ENCODE measurements around the gene PABPN1L. TPM values are rescaled to one million over a fixed set of nuclear protein-coding genes. Genes with fewer than 3 reads are reported as not detected.
A peak's percentile ranks its signal among the peaks of the same experiment; 100 is the strongest.

Gene PABPN1L
- total RNA-seq, 1 experiment from 2014 or later: 0.57 TPM

DNA sequence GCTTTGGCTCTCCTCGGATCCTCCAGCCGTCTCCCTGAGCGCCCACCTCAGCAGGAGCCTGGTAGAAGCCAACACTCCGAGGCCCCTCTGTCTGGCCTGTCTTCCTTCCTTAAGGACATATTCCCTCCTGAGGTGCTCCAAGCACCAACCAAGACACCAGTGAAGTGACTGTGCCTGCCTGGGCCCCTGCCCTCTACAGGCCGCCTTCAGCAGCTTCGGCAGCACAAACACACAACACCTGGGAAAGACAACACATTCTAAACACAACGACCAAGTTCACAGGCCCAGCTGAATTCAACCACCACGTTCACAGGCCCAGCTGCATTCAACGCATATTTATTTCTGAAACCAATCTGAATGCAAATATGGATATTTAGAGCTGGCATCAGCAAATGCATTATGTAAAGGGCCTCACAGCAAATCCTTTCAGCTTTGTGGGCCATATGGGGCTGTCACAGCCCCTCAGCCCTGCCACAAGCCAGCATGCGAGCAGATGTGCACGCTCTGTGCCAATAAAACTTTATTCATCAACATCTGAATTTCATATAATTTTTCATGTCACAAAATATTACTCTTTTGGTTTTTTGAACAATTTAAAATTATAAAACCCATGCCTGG, 21.9 kb downstream of the PABPN1L start:
- no peak for DNase-seq (ENCODE audit: low read depth, low spot score)
- RAD21 ChIA-PET (ENCODE audit: low non-redundant PET in 1 of 2, low total read pairs in 2 of 2, uncharacterized antibody in 2 of 2, unreplicated experiment in 2 of 2): no interaction called here
- H3K4me3 ChIP-seq (replicated peaks in 1 of 2; ENCODE audit: low read depth in 1 of 2, low read length in 2 of 2): no peak overlapping the region
- H3K4me1 ChIP-seq (ENCODE audit: control insufficient read depth in 1 of 2, insufficient read depth in 2 of 2, low read length in 2 of 2): no peaks in the 10 kb centered on the region
- H3K79me2 ChIP-seq (ENCODE audit: insufficient read depth, low read length): no peaks in the 10 kb centered on the region
- H3K4me2 ChIP-seq (ENCODE audit: low read length): no peak overlapping the region
- no peaks in the 10 kb centered on the region for H3K36me3 ChIP-seq (ENCODE audit: control insufficient read depth in 1 of 2, insufficient read depth in 2 of 2, low read length in 2 of 2)
- H3K9ac ChIP-seq (ENCODE audit: low read length): no peak overlapping the region
- peak; percentile 76 for ATAC-seq
- no peak for TF ChIP-seq EGR1 (IDR thresholded peaks at IDR 0.05; ENCODE audit: low read depth)
- TF ChIP-seq, protein P1, sequence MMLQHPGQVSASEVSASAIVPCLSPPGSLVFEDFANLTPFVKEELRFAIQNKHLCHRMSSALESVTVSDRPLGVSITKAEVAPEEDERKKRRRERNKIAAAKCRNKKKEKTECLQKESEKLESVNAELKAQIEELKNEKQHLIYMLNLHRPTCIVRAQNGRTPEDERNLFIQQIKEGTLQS (IDR thresholded peaks at IDR 0.05): no peak
- TF ChIP-seq POLR2AphosphoS5 (IDR thresholded peaks at IDR 0.05; ENCODE audit: low read depth, low read length): no peak
- TF ChIP-seq, protein P2, sequence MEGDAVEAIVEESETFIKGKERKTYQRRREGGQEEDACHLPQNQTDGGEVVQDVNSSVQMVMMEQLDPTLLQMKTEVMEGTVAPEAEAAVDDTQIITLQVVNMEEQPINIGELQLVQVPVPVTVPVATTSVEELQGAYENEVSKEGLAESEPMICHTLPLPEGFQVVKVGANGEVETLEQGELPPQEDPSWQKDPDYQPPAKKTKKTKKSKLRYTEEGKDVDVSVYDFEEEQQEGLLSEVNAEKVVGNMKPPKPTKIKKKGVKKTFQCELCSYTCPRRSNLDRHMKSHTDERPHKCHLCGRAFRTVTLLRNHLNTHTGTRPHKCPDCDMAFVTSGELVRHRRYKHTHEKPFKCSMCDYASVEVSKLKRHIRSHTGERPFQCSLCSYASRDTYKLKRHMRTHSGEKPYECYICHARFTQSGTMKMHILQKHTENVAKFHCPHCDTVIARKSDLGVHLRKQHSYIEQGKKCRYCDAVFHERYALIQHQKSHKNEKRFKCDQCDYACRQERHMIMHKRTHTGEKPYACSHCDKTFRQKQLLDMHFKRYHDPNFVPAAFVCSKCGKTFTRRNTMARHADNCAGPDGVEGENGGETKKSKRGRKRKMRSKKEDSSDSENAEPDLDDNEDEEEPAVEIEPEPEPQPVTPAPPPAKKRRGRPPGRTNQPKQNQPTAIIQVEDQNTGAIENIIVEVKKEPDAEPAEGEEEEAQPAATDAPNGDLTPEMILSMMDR (IDR thresholded peaks at IDR 0.05 in 2 of 3, conservative IDR thresholded peaks at IDR 0.05 in 1 of 3; ENCODE audit: borderline replicate concordance in 1 of 3, insufficient read depth in 1 of 3, low read depth in 2 of 3, low read length in 2 of 3): peak in 2 of 3 experiments; percentile 33 to 43; a peak in 4 of 6 replicates
- CTCF ChIA-PET: interaction anchor here (1.9 kb wide), 1 partner anchor 13 kb away, joined by 4 read pairs; no protein-coding TSS in a partner anchor
- POLR2A ChIA-PET: no interaction called here
- no peaks in the 10 kb centered on the region for H4K20me1 ChIP-seq (ENCODE audit: insufficient read depth)
- H3K27ac ChIP-seq (ENCODE audit: low read depth, low read length): no peak overlapping the region
- BruUV-seq (replicated peaks): no TSS peak
- no peaks in the 10 kb centered on the region for H3K27me3 ChIP-seq (ENCODE audit: insufficient read depth, low read length)
- no peak overlapping the region for H2AFZ ChIP-seq (ENCODE audit: low read depth, low read length, poor library complexity, severe bottlenecking)
- H3K9me2 ChIP-seq (ENCODE audit: insufficient read depth): no peaks in the 10 kb centered on the region
- H3K9me3 ChIP-seq (ENCODE audit: control insufficient read depth in 1 of 2, insufficient read depth in 1 of 2, low read depth in 1 of 2, low read length in 2 of 2): no peaks in the 10 kb centered on the region
- intact Hi-C loops (cut with micrococcal nuclease): no loop called here

DNA sequence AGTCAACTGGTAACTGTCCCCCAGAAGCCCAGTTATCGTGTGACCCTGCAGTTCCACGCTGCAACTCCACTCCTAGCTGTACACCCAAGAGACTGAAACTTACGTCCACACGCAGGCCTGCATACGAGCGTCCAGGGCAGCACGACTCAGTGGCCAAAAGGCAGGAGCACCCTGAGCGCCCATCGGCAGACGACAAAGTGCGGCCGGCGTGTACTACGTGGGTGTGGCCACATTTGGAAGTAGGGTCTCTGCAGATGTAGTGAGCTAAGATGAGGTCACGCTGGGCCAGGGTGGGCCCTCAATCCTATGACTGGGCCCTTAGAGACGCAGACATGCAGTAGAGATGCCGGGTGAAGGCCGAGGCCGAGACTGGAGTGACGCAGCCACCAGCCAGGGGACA, 23.2 kb downstream of the PABPN1L start:
- no peak overlapping the region for H3K9ac ChIP-seq (ENCODE audit: low read length)
- no peaks in the 10 kb centered on the region for H3K79me2 ChIP-seq (ENCODE audit: insufficient read depth, low read length)
- no peak for TF ChIP-seq CEBPB (IDR thresholded peaks at IDR 0.05; ENCODE audit: low read depth)
- no peak for TF ChIP-seq YY1 (IDR thresholded peaks at IDR 0.05; ENCODE audit: extremely low read depth, insufficient replicate concordance, low read depth, low read length)
- no peak for TF ChIP-seq TCF7L2 (IDR thresholded peaks at IDR 0.05; ENCODE audit: borderline replicate concordance, extremely low read depth, insufficient read depth, insufficient read length)
- TF ChIP-seq ZFX (IDR thresholded peaks at IDR 0.05): no peak
- DNase-seq (ENCODE audit: low read depth, low spot score): no peak
- no peaks in the 10 kb centered on the region for H3K4me1 ChIP-seq (ENCODE audit: control insufficient read depth in 1 of 2, insufficient read depth in 2 of 2, low read length in 2 of 2)
- BruUV-seq (replicated peaks): no TSS peak
- ATAC-seq: no peak
- no peaks in the 10 kb centered on the region for H3K36me3 ChIP-seq (ENCODE audit: control insufficient read depth in 1 of 2, insufficient read depth in 2 of 2, low read length in 2 of 2)
- RAD21 ChIA-PET (ENCODE audit: low non-redundant PET in 1 of 2, low total read pairs in 2 of 2, uncharacterized antibody in 2 of 2, unreplicated experiment in 2 of 2): no interaction called here
- POLR2A ChIA-PET: interaction anchor here (0.7 kb wide), 1 partner anchor 42 kb away, joined by 3 read pairs; no protein-coding TSS in a partner anchor
- H3K27ac ChIP-seq (ENCODE audit: low read depth, low read length): no peak overlapping the region
- H3K9me2 ChIP-seq (ENCODE audit: insufficient read depth): no peaks in the 10 kb centered on the region
- intact Hi-C loops (cut with micrococcal nuclease): no loop called here
- H3K27me3 ChIP-seq (ENCODE audit: insufficient read depth, low read length): no peaks in the 10 kb centered on the region
- CTCF ChIA-PET: interaction anchor here (1.9 kb wide), 1 partner anchor 15 kb away, joined by 4 read pairs; no protein-coding TSS in a partner anchor
- no peak overlapping the region for H2AFZ ChIP-seq (ENCODE audit: low read depth, low read length, poor library complexity, severe bottlenecking)
- no peak overlapping the region for H3K4me3 ChIP-seq (replicated peaks in 1 of 2; ENCODE audit: low read depth in 1 of 2, low read length in 2 of 2)
- no peaks in the 10 kb centered on the region for H4K20me1 ChIP-seq (ENCODE audit: insufficient read depth)
- H3K9me3 ChIP-seq (ENCODE audit: control insufficient read depth in 1 of 2, insufficient read depth in 1 of 2, low read depth in 1 of 2, low read length in 2 of 2): no peaks in the 10 kb centered on the region
- no peak overlapping the region for H3K4me2 ChIP-seq (ENCODE audit: low read length)

Measured in HCT116 (cell line).